GM18861 (cell line): ENCODE measurements around the gene NUTF2.

Experiments used
- ATAC-seq: cut with Tn5 transposase; IDR thresholded peaks from one replicate; pipeline ENCODE4 v1.9.1; 2021; ENCODE audit not compliant: unreplicated experiment

The NUTF2 gene

DNA sequence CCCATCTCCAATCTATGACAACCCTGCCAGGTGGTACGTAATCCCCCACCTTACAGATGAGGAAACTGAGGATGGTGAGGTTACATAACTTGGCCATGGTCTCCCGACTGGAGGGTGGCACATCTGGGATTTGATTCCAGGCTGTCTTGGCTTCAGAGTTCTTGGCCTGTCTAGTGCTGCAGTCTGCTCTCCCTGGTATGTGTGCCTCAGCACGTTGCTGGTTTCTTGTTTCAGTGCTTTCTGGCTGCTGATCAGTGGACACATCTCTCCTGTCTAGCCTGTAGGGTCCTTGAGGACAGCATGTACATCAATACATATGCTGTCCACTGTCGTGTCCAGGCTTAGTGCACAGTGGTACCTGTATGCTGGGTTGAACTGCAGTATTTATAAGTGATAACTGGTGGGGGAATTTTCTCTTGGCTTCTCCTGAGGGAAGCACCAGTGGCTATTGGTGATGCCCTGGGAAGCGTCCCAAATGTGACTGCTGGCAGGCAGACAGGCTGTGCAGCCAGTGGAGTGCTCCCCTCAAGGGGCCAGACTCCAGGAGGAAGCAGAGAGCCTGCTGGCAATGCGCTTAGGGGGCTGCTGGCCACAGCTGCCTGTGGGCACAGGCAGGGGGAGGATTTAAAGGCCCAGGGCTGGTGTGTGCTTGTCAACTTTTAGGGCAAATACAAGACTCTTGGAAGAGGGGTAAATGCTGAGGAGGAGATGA is 70.6 kb downstream of the NUTF2 start:
- ATAC-seq: no peak

DNA sequence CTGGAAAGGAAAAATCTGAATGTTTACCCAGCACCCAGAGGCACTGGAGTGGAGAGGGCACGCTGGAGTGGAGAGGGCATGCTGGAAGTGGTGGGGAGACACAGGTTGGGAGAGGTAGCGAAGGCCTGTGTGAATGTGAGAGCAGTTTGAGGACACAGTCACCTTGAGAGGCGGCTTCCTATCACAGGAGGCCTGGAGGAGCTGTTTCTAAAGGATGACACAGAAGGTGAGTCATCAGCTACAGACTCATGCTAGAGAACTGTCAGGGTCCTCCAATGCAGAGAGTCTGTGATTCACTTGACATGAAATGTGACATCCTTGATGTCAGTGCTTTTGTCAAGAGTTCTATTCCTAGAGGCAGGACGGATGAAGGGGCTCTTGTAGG is 71.1 kb downstream of the NUTF2 start:
- no peak for ATAC-seq

DNA sequence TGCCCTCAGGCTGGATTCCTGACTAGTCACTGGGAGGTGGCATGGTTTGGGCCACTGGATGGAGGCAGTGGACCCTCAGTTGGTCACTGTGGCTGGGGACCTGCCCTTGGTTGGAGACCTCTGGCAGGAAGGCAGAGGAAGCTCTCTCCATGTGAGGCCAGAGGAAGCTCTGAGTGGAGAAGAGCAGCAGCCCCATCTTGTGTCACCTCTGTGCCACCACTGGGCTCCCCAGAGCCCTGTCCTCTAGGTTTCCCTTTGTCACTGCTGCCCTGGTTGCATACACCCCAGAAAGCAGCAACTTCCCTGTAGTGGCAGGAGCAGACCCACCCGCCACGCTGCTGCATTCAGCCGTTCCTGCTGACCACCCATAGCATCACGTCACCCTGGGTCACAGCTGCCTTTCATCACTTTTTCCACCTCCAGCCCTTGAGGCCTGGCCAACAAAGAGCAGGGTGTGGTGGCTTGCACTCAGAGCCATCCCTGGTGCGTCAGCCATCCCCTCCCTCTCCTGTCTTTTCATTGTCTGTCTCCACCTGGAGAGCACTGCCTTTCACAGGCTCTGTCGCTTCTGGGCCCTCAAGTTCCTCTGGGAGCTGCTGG is 73.0 kb downstream of the NUTF2 start:
- no peak for ATAC-seq
